ENCODE data around the gene SBK1. TPM values are rescaled to one million over a fixed set of nuclear protein-coding genes. Genes with fewer than 3 reads are reported as not detected.

Gene SBK1
- under 0.01 TPM in 1 of 2 replicates, not detected in the other for total RNA-seq (2012; rRNA removed)
- polyA plus RNA-seq (2012; rRNA removed), result 0.03 and 0.05 TPM in 2 replicates
- 0.07 TPM in 1 of 2 replicates, not detected in the other for polyA plus RNA-seq (2012; cell fraction: cytosol; rRNA removed)
- 0.05 and 0.07 TPM in 2 replicates for polyA plus RNA-seq (2012; cell fraction: nucleus; rRNA removed; ENCODE audit: low replicate concordance)
- Bru-seq, nascent RNA, result percentile 15 among the genes with signal in this experiment
- BruChase-seq, experiment 1, labeled RNA remaining after a 6-hour chase, result percentile 24 among the genes with signal in this experiment
- BruChase-seq, experiment 2, labeled RNA remaining after a 2-hour chase, result percentile 11 among the genes with signal in this experiment
- long read RNA-seq, result 0 reads

- Histone ChIP-seq H3K9me3 (ENCODE audit: control insufficient read depth, insufficient read depth, low read length) (no peaks in the 10 kb centered on the region), H3K4ac (ENCODE audit: low read depth, low read length) (peak within 1 kb of the TSS; percentile 33; the same call in 1 of the 2 replicates), H2AK9ac (replicated peaks; ENCODE audit: low read depth, low read length, poor library complexity) (peak within 1 kb of the TSS; percentile 77), H4K91ac (ENCODE audit: insufficient read depth, low read depth, low read length) (no peak within 1 kb of the TSS), H2BK120ac (ENCODE audit: low read depth, low read length) (0 out of 2 replicates have a peak within 1 kb of the TSS, but pooled peaks have one; percentile 16), H3K56ac (ENCODE audit: extremely low read depth, insufficient read depth, low read length) (peak within 1 kb of the TSS; percentile 17; the same call in 1 of the 2 replicates), H2BK15ac (ENCODE audit: low read depth, low read length) (no peak within 1 kb of the TSS), H3K4me3 (ENCODE audit: insufficient read depth, low read depth, low read length) (peak within 1 kb of the TSS; percentile 66), H3K36me3 (ENCODE audit: control insufficient read depth, insufficient read depth, low read length) (no peaks in the 10 kb centered on the region), H3K27ac (ENCODE audit: insufficient read depth, low read length) (peak within 1 kb of the TSS; percentile 55; the same call in 1 of the 2 replicates), H3K79me1 (ENCODE audit: low read depth in 1 of 2, low read length in 2 of 2) (no peaks in the 10 kb centered on the region), H3K18ac (ENCODE audit: low read depth, low read length) (peak within 1 kb of the TSS; percentile 37; the same call in 1 of the 2 replicates), H3K9me1 (ENCODE audit: insufficient read depth, low read length) (peaks cover 4% of the 10 kb centered on the region; the same call in 1 of the 2 replicates), H2BK20ac (ENCODE audit: low read depth, low read length) (no peak within 1 kb of the TSS), H3K9ac (ENCODE audit: low read depth, low read length) (peak within 1 kb of the TSS; percentile 22), H2AFZ (replicated peaks; ENCODE audit: low read length, poor library complexity) (peak within 1 kb of the TSS; percentile 97), H3K4me2 (ENCODE audit: low read depth, low read length) (peak within 1 kb of the TSS; percentile 93), H4K20me1 (ENCODE audit: insufficient read depth, low read length) (peaks cover 7% of the 10 kb centered on the region; the same call in 1 of the 2 replicates), H3K4me1 (ENCODE audit: control insufficient read depth, insufficient read depth, low read length) (no peaks in the 10 kb centered on the region), H3K23ac (ENCODE audit: low read depth, low read length) (no peak within 1 kb of the TSS), H3K27me3 (ENCODE audit: control insufficient read depth, insufficient read depth, low read length) (peaks cover 47% of the 10 kb centered on the region), H3K14ac (replicated peaks; ENCODE audit: low read depth, low read length) (no peak within 1 kb of the TSS; the same call in 1 of the 2 replicates), H2AK5ac (ENCODE audit: low read depth, low read length) (no peak within 1 kb of the TSS), H2BK5ac (ENCODE audit: low read depth, low read length, poor library complexity, severe bottlenecking) (no peak within 1 kb of the TSS), H4K8ac (ENCODE audit: low read depth in 2 of 2, low read length in 2 of 2) (peak within 1 kb of the TSS in 1 of 2 experiments; percentile 60; a peak in 1 of 4 replicates), H4K5ac (ENCODE audit: low read depth, low read length) (no peak within 1 kb of the TSS; the same call in 1 of the 2 replicates)
- ATAC-seq (ENCODE audit: low read depth) (peak; percentile 97), DNase-seq (peak; percentile 38)
- POLR2A ChIA-PET (ENCODE audit: unreplicated experiment), result interaction anchor here (0.6 kb wide), 1 partner anchor 12 kb away, joined by 8 read pairs; no protein-coding TSS in a partner anchor
- 0% methylated on average over 26 of the region's 88 CpGs; no CpG with 5 or more reads in 1 of the 2 experiments for WGBS, 2 experiments (ENCODE audit: extremely low coverage in 2 of 2, insufficient read length in 1 of 2)
- dilution Hi-C loops (cut with HindIII; ENCODE audit: low sequenced_read_pairs, unreplicated experiment), result no loop called here
- TF ChIP-seq CEBPB (IDR thresholded peaks at IDR 0.05; ENCODE audit: low read depth, low read length) (no peak), BHLHE40 (IDR thresholded peaks at IDR 0.05; ENCODE audit: low read depth, low read length) (no peak), RAD21 (IDR thresholded peaks at IDR 0.05; ENCODE audit: low read length) (no peak), MAZ (IDR thresholded peaks at IDR 0.05; ENCODE audit: borderline replicate concordance, low read depth, low read length) (peak; percentile 90; the same call in 1 of the 2 replicates), FOS (IDR thresholded peaks at IDR 0.05; ENCODE audit: low read depth, low read length) (no peak)
- no TSS peak for BruUV-seq (replicated peaks)
- in situ Hi-C loops (cut with MboI; ENCODE audit: low sequenced_read_pairs), result loop anchor here (10.0 kb wide), 1 partner anchor 313 kb away; no protein-coding TSS in a partner anchor
- CTCF ChIA-PET, result interaction anchor here (0.5 to 1.0 kb wide), 2 partner anchors 13 to 14 kb away, joined by 4 read pairs; no protein-coding TSS in a partner anchor
- intact Hi-C loops (cut with micrococcal nuclease), result no loop called here
These were observed at the start of gene SBK1 for GRCh38 chr16:28291651-28292626. TSS of gene SBK1 (plus strand) at chr16:28292525. CDS start at chr16:28317392, 24,867 bp downstream.

All from IMR-90 (cell line).